Measurements from ENCODE around the gene NUDT14. TPM values are rescaled to one million over a fixed set of nuclear protein-coding genes. Genes with fewer than 3 reads are reported as not detected.

Gene NUDT14
- total RNA-seq, 6 experiments from 2014 or later: 9.0 to 27.4 (median 11.4) TPM

- Histone ChIP-seq H3K36me3 (no peaks in the 10 kb centered on the region), H3K4me3 (no peak overlapping the region), H3K4me1 (peaks cover 0 to 22% (median 8%) of the 10 kb centered on the region in 4 donors), H3K9me3 (no peaks in the 10 kb centered on the region), H3K27me3 (no peaks in the 10 kb centered on the region), H3K27ac (no peak overlapping the region)
- no CpG with 5 or more reads among the region's 6 CpGs for WGBS (ENCODE audit: insufficient coverage, low coverage, low lambda C conversion rate, missing lambda C conversion rate)
- intact Hi-C loops (cut with DNase I): loop anchor here (5.0 to 10.0 kb wide), 2 partner anchors 81 to 149 kb away; no protein-coding TSS in a partner anchor
- no peak for TF ChIP-seq POLR2A (IDR thresholded peaks at IDR 0.05)
- no peak for TF ChIP-seq CTCF (IDR thresholded peaks at IDR 0.05)
- no peak for ATAC-seq
- DNase-seq: no peak
Observed at GRCh38 chr14:105203701-105204100, 22.6 kb upstream of the NUDT14 start.

- Histone ChIP-seq H3K27ac (no peak overlapping the region), H3K9me3 (no peaks in the 10 kb centered on the region), H3K27me3 (no peaks in the 10 kb centered on the region), H3K4me1 (peaks cover 0 to 22% (median 8%) of the 10 kb centered on the region in 4 donors), H3K36me3 (no peaks in the 10 kb centered on the region), H3K4me3 (no peak overlapping the region)
- intact Hi-C loops (cut with DNase I): loop anchor here (5.0 to 10.0 kb wide), 2 partner anchors 82 to 149 kb away; no protein-coding TSS in a partner anchor
- DNase-seq (peak; percentile 75 to 83 (median 82)), ATAC-seq (peak; percentile 46 to 58 (median 50))
- WGBS (ENCODE audit: insufficient coverage, low coverage, low lambda C conversion rate, missing lambda C conversion rate): 20% methylated on average over 2 of the region's 18 CpGs
- peak; percentile 90 to 96 (median 93) for TF ChIP-seq CTCF (IDR thresholded peaks at IDR 0.05)
- TF ChIP-seq POLR2A (IDR thresholded peaks at IDR 0.05): no peak
Observed at GRCh38 chr14:105203057-105203531, 22.0 kb upstream of the NUDT14 start.

- Histone ChIP-seq H3K36me3 (no peaks in the 10 kb centered on the region), H3K4me3 (no peak overlapping the region), H3K27me3 (no peaks in the 10 kb centered on the region), H3K27ac (no peak overlapping the region), H3K4me1 (peaks cover 0 to 22% (median 8%) of the 10 kb centered on the region in 4 donors), H3K9me3 (no peaks in the 10 kb centered on the region)
- intact Hi-C loops (cut with DNase I): loop anchor here (5.0 to 10.0 kb wide), 2 partner anchors 83 to 150 kb away; no protein-coding TSS in a partner anchor
- no peak for ATAC-seq
- DNase-seq: no peak
- 20% methylated on average over 2 of the region's 20 CpGs for WGBS (ENCODE audit: insufficient coverage, low coverage, low lambda C conversion rate, missing lambda C conversion rate)
- TF ChIP-seq POLR2A (IDR thresholded peaks at IDR 0.05) (no peak), CTCF (IDR thresholded peaks at IDR 0.05) (no peak)
Observed at GRCh38 chr14:105201925-105202513, 20.9 kb upstream of the NUDT14 start.

- H3K27ac ChIP-seq: no peak overlapping the region
- no peak overlapping the region for H3K4me3 ChIP-seq
- H3K27me3 ChIP-seq: peaks cover 0 to 4% of the 10 kb centered on the region in 2 donors
- intact Hi-C loops (cut with DNase I): loop anchor here (5.0 to 10.0 kb wide), 2 partner anchors 83 to 151 kb away; no protein-coding TSS in a partner anchor
- no peaks in the 10 kb centered on the region for H3K36me3 ChIP-seq
- WGBS (ENCODE audit: insufficient coverage, low coverage, low lambda C conversion rate, missing lambda C conversion rate): 16% methylated on average over 8 of the region's 28 CpGs
- no peak for ATAC-seq
- TF ChIP-seq CTCF (IDR thresholded peaks at IDR 0.05) (peak; percentile 2 to 24 (median 16)), POLR2A (IDR thresholded peaks at IDR 0.05) (no peak)
- DNase-seq: no peak
- H3K4me1 ChIP-seq: peaks cover 0 to 22% (median 8%) of the 10 kb centered on the region in 4 donors
- H3K9me3 ChIP-seq: no peaks in the 10 kb centered on the region
Observed at GRCh38 chr14:105201156-105201924, 20.2 kb upstream of the NUDT14 start.
